HepG2 (cell line): ENCODE measurements around the gene ZBTB22. TPM values are rescaled to one million over a fixed set of nuclear protein-coding genes. Genes with fewer than 3 reads are reported as not detected.

ENCODE experiments used
- EEA1 ChIP-seq: sonication (generic); formaldehyde crosslinking; IDR thresholded peaks from 2 replicates; pipeline ENCODE4 v1.5.1; 2020; ENCODE audit warnings: mild to moderate bottlenecking, missing genetic modification reagents, borderline replicate concordance
- FOXJ3 ChIP-seq: sonication (generic); formaldehyde crosslinking; IDR thresholded peaks from 2 replicates; pipeline ENCODE4 v1.4.0; 2020; ENCODE audit warnings: missing genetic modification reagents, mild to moderate bottlenecking, borderline replicate concordance
- GLMP ChIP-seq: sonication (generic); formaldehyde crosslinking; IDR thresholded peaks from 2 replicates; pipeline ENCODE4 v1.9.0; 2021; ENCODE audit warnings: missing genetic modification reagents, mild to moderate bottlenecking, borderline replicate concordance
- HDAC1 ChIP-seq: sonication (generic); formaldehyde crosslinking; IDR thresholded peaks from 2 replicates; pipeline ENCODE4 v1.5.1; 2020; ENCODE audit warnings: mild to moderate bottlenecking, missing genetic modification reagents
- IKZF5 ChIP-seq: IDR thresholded peaks from 2 replicates; pipeline ENCODE4 v1.6.1; 2018; ENCODE audit warnings: missing genetic modification reagents, mild to moderate bottlenecking, missing compliant biosample characterization
- KDM5A ChIP-seq: fragments of 200-600 bp; sonication (generic); IDR thresholded peaks from 2 replicates; pipeline ENCODE4 v1.7.0; 2018; ENCODE audit warnings: antibody characterized with exemption, mild to moderate bottlenecking, low read length, borderline replicate concordance
- KLF13 ChIP-seq: sonication (generic); formaldehyde crosslinking; IDR thresholded peaks from 2 replicates; pipeline ENCODE4 v1.4.0; 2020; ENCODE audit warnings: mild to moderate bottlenecking, missing genetic modification reagents
- NFE2 ChIP-seq: sonication (generic); formaldehyde crosslinking; IDR thresholded peaks from 2 replicates; pipeline ENCODE4 v1.4.0; 2020; ENCODE audit warnings: missing genetic modification reagents
- NFIC ChIP-seq: IDR thresholded peaks from 2 replicates; pipeline ENCODE4 v1.6.1; 2012; ENCODE audit warnings: mild to moderate bottlenecking, low read length, inconsistent platforms
- NR0B2 ChIP-seq: sonication (generic); formaldehyde crosslinking; IDR thresholded peaks from 2 replicates; pipeline ENCODE4 v1.4.0; 2020; ENCODE audit warnings: mild to moderate bottlenecking, missing genetic modification reagents
- NR2C2 ChIP-seq: sonication (generic); formaldehyde crosslinking; IDR thresholded peaks from 2 replicates; pipeline ENCODE4 v1.4.0; 2020; ENCODE audit warnings: missing genetic modification reagents, mild to moderate bottlenecking, moderate library complexity, borderline replicate concordance
- NR2F1 ChIP-seq, 2 experiments: fragments of 450-650 bp in 1 of 2; formaldehyde crosslinking in 1 of 2; IDR thresholded peaks; 2 replicates each; pipeline versions ENCODE4 v1.5.0 to v1.6.1; 2016 to 2020; ENCODE audit warnings: mild to moderate bottlenecking in 1 of 2, missing compliant biosample characterization in 1 of 2, missing genetic modification reagents in 1 of 2, moderate library complexity in 1 of 2
- NR2F6 ChIP-seq, 2 experiments: IDR thresholded peaks; 2 replicates each; pipeline ENCODE4 v1.6.1; 2016; ENCODE audit warnings: antibody characterized with exemption in 1 of 2, mild to moderate bottlenecking in 1 of 2
- STAT6 ChIP-seq: sonication (generic); formaldehyde crosslinking; IDR thresholded peaks from 2 replicates; pipeline ENCODE4 v1.4.0; 2020; ENCODE audit warnings: missing genetic modification reagents, mild to moderate bottlenecking, borderline replicate concordance
- ZBTB33 ChIP-seq: sonication (generic); formaldehyde crosslinking; IDR thresholded peaks from 2 replicates; pipeline ENCODE4 v1.4.0; 2020; ENCODE audit warnings: missing genetic modification reagents
- ZBTB8A ChIP-seq: sonication (generic); formaldehyde crosslinking; IDR thresholded peaks from 2 replicates; pipeline ENCODE4 v1.4.0; 2020; ENCODE audit warnings: mild to moderate bottlenecking, low read depth, missing genetic modification reagents, borderline replicate concordance
- ZNF574 ChIP-seq: sonication (generic); formaldehyde crosslinking; IDR thresholded peaks from 2 replicates; pipeline ENCODE4 v1.4.0; 2020; ENCODE audit warnings: missing genetic modification reagents
- polyA plus RNA-seq, 8 experiments: library from polyadenylated mRNA; depleted of rRNA in 3 of 8; stranded (reverse) in 7 of 8; unstranded in 1 of 8; fragments of >200 nt; fragmentation: Illumina TruSeq in 4 of 8; extraction: Trizol in 4 of 8; gene quantifications; 2 replicates each; pipeline versions ENCODE4 v1.2.1 to v1.2.3, GENCODE V29; 2011 to 2016; ENCODE audit warnings: low read depth in 4 of 8, missing spikeins in 1 of 8, mixed read lengths in 1 of 8; ENCODE audit not compliant: insufficient read depth in 1 of 8
- total RNA-seq, 5 experiments: library from RNA; depleted of rRNA; stranded (reverse); fragments of >200 nt; fragmentation: Illumina TruSeq; extraction: Trizol; gene quantifications; 2 replicates each; pipeline ENCODE4 v1.2.3, GENCODE V29; 2016; ENCODE audit warnings: low read depth in 1 of 5

The ZBTB22 gene
- total and polyA plus RNA-seq, 2 of the 13 experiments (the other 11 are each of a cell fraction or from before 2014, with no cell fraction given), result 8.0 to 10.6 TPM

- TF ChIP-seq NFE2 (CRISPR knock-in tag), result no peak
- peak; percentile 59 for TF ChIP-seq NR2C2 (CRISPR knock-in tag)
- TF ChIP-seq FOXJ3 (CRISPR knock-in tag), result no peak
- TF ChIP-seq NR0B2 (CRISPR knock-in tag), result no peak
- no peak for TF ChIP-seq KLF13 (CRISPR knock-in tag)
- TF ChIP-seq IKZF5, result no peak
- no peak for TF ChIP-seq GLMP (CRISPR knock-in tag)
- TF ChIP-seq ZNF574, result no peak
- TF ChIP-seq ZBTB8A (CRISPR knock-in tag), result no peak
- TF ChIP-seq KDM5A, result no peak
- no peak for TF ChIP-seq ZBTB33 (CRISPR knock-in tag)
- TF ChIP-seq HDAC1 (CRISPR knock-in tag), result no peak
- TF ChIP-seq NR2F6 (IDR thresholded peaks at IDR 0.05), result 0 out of 2 replicates have a peak, but pooled peaks have one; percentile 19
- TF ChIP-seq NR2F6 (CRISPR knock-in tag; IDR thresholded peaks at IDR 0.05), result no peak
- 0 out of 4 replicates have a peak, but pooled peaks of 1 of the 2 experiments have one; percentile 28 for TF ChIP-seq NR2F1 (CRISPR knock-in tag; IDR thresholded peaks at IDR 0.05)
- TF ChIP-seq EEA1 (CRISPR knock-in tag), result no peak
- TF ChIP-seq STAT6 (CRISPR knock-in tag), result no peak
- TF ChIP-seq NFIC, result no peak
These were observed 21.7 kb downstream of the ZBTB22 start (continued) for GRCh38 chr6:33295621-33296369.
